ENCODE measurements around the gene PTK7.
A peak's percentile ranks its signal among the peaks of the same experiment; 100 is the strongest.

The PTK7 gene

DNA sequence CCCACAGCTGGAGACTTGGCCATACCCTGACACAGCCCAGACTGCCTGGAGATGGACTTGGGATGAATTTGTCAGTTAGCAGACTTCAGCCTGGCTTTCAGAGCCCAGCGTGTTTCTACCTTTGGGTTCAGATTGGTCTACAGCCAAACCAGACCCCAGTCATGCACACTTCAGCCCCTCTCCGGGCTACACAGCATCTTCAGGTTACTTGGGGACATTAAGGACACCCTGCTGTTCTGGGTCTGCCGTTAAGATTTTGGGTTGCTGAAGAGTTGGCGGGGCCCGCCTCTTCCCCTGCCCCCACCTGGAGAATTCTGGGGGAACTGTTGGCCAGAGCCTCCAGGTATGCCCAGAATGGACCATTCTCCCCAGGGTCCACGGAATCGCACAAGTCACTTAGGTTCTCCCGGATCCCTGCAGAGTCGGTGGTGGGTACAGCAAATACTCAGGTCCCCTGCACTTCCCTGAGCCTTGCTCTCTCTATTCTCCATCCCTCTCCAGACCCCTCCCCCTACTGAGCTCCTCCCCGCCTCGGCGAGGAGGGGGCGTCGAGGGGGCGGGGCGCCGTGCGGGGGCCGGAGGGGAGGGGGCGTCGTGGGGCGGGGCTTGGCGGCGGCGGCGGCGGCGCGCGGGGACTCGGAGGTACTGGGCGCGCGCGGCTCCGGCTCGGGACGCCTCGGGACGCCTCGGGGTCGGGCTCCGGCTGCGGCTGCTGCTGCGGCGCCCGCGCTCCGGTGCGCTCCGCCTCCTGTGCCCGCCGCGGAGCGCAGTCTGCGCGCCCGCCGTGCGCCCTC lies at the start of gene PTK7:
Gene PTK7 (plus strand): TSS at position 645 of the 794 bp plus-strand sequence. CDS start 175 bp downstream, outside the sequence.
- peak within 1 kb of the TSS; percentile 26 for H3K4me3 ChIP-seq (ENCODE audit: low read depth, low read length)
- TF ChIP-seq CTCF (IDR thresholded peaks at IDR 0.05; ENCODE audit: low read depth, low read length, missing control alignments) = no peak
- DNase-seq (ENCODE audit: low read depth) = no peak

DNA sequence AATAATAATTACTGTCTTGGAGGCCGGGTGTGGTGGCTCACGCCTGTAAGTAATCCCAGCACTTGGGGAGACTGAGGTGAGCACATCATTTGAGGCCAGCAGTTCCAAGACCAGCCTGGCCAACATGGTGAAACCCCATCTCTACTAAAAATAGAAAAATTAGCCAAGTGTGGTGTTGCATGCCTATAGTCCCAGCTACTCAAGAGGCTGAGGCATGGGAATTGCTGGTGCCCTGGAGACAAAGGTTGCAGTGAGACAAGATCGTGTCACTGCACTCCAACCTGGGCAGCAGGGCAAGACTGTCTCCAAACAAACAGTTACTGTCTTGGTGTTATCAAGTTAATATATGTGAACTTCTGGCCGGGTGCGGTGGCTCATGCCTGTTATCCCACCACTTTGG lies 49.7 kb upstream of the PTK7 start:
- DNase-seq (ENCODE audit: low read depth) = no peak
- no peak for TF ChIP-seq CTCF (IDR thresholded peaks at IDR 0.05; ENCODE audit: low read depth, low read length, missing control alignments)
- H3K4me3 ChIP-seq (ENCODE audit: low read depth, low read length) = no peak overlapping the region

- DNase-seq (ENCODE audit: low read depth) = no peak
- no peak for TF ChIP-seq CTCF (IDR thresholded peaks at IDR 0.05; ENCODE audit: low read depth, low read length, missing control alignments)
- no peak overlapping the region for H3K4me3 ChIP-seq (ENCODE audit: low read depth, low read length)
Measured at GRCh38 chr6:43029120-43029519, 47.0 kb upstream of the PTK7 start.

- no peak for DNase-seq (ENCODE audit: low read depth)
- H3K4me3 ChIP-seq (ENCODE audit: low read depth, low read length) = no peak overlapping the region
- no peak for TF ChIP-seq CTCF (IDR thresholded peaks at IDR 0.05; ENCODE audit: low read depth, low read length, missing control alignments)
Measured at GRCh38 chr6:43032326-43032725, 43.8 kb upstream of the PTK7 start.

- TF ChIP-seq CTCF (IDR thresholded peaks at IDR 0.05; ENCODE audit: low read depth, low read length, missing control alignments) = no peak
- no peak for DNase-seq (ENCODE audit: low read depth)
Measured at GRCh38 chr6:43033496-43034189, 42.5 kb upstream of the PTK7 start.

DNA sequence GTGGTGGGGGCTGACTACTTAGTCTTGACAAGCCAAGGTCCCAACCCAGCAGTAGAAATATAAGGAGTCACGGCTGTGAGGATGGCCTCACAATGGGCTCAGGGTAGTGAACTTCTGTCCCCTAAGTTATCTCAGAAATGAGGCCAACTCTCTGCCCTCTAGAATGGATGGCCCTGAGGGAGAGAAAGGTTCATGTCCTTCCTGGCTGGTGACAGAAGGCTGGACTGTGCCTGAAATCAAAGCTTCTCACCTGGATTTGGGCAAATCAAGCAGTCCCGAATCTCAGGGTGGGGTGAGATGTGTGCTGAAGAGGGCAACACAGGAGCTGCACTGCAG lies 42.0 kb upstream of the PTK7 start:
- no peak for TF ChIP-seq CTCF (IDR thresholded peaks at IDR 0.05; ENCODE audit: low read depth, low read length, missing control alignments)
- no peak overlapping the region for H3K4me3 ChIP-seq (ENCODE audit: low read depth, low read length)
- no peak for DNase-seq (ENCODE audit: low read depth)

More at GRCh38 chr6:43033496-43034189, 42.5 kb upstream of the PTK7 start:
- no peak overlapping the region for H3K4me3 ChIP-seq (ENCODE audit: low read depth, low read length)

All from GM12864 (cell line).